HUDEP-2 (cell line): ENCODE results near the gene CRY2.
A peak's percentile ranks its signal among the peaks of the same experiment; 100 is the strongest.

ENCODE experiments used
- DNase-seq, 76 experiments: peaks; one replicate each; lab custom pipeline; 2025; ENCODE audit not compliant: unreplicated experiment in 76 of 76; lab: John Stamatoyannopoulos, UW

The CRY2 gene

DNA sequence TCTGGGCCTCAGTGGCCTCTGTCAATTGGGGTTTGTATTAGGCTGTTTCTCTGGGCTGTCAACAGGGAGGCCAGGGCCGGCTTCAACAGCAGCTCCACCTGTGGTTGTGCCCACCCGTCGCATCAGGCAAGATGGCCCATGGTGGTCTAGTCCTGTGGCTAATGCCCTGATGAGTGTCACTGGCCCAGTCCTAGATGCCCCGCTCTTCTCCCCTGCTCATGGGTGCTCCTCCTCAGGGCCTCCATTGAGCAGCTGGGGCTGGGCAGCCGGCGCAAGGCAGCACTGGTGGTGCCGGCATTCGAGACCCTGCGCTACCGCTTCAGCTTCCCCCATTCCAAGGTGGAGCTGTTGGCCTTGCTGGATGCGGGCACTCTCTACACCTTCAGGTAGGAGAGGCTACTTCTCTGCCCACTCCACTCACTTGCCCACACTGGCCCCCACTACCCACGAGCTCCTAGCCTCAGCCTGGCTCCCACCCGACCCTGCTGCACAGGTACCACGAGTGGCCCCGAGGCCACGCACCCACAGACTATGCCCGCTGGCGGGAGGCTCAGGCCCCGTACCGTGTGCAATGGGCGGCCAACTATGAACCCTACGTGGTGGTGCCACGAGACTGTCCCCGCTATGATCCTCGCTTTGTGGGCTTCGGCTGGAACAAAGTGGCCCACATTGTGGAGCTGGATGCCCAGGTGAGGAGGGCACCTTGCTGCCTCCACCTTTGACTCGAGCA, 80.6 kb downstream of the CRY2 start:
- DNase-seq, result no peak

- DNase-seq, result no peak
Measured at GRCh38 chr11:45928535-45929215, 81.4 kb downstream of the CRY2 start.

- peak in 3 of 76 experiments; percentile 38 to 49 (median 42) for DNase-seq
Measured at GRCh38 chr11:45929486-45930030, 82.3 kb downstream of the CRY2 start.

GRCh38 chr11:45930031-45930794, 82.9 kb downstream of the CRY2 start:
- DNase-seq, result peak in 40 of 76 experiments; percentile 2 to 67 (median 28)

GRCh38 chr11:45930951-45931570, 83.8 kb downstream of the CRY2 start:
- no peak for DNase-seq

DNA sequence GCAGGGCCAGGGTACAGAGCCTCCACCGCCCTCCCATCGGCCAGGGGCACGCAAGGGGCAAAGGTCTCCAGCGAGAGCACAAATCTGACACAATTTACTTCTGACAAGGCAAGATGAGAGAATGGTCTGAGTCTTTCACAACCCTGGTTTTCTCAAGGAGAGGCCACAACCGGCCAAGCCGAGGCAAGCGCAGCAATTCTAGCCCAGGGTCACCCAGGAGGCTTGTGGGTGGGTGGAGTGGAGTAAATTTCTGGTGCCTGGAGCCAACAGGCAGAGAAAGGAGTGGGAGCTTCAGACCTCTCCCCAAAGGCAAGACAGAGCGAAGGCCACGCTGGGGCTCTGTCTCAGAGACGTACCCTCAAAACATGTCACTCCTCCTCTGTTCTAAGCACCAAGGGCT, 84.5 kb downstream of the CRY2 start:
- no peak for DNase-seq

GRCh38 chr11:45932217-45932616, 84.9 kb downstream of the CRY2 start:
- DNase-seq, result no peak
